SU-DHL-6 (cell line): ENCODE measurements around the gene SESN1.

Experiments used
- EZH2phosphoT487 ChIP-seq: fragments of 200-600 bp; sonication (generic), shearing (Covaris generic); conservative IDR thresholded peaks from 2 replicates; pipeline ENCODE4 v1.6.1; 2018; ENCODE audit warnings: mild to moderate bottlenecking, antibody characterized with exemption, low read length, moderate library complexity, mixed read lengths
- TF ChIP-seq, protein P1 (sequence below): fragments of 200-600 bp; sonication (generic); IDR thresholded peaks from one replicate; pipeline ENCODE4 v1.5.1; 2017; ENCODE audit warnings: antibody characterized with exemption, mild to moderate bottlenecking, low read length, moderate library complexity; ENCODE audit not compliant: insufficient read depth, poor library complexity, severe bottlenecking

- TF ChIP-seq, protein P1, sequence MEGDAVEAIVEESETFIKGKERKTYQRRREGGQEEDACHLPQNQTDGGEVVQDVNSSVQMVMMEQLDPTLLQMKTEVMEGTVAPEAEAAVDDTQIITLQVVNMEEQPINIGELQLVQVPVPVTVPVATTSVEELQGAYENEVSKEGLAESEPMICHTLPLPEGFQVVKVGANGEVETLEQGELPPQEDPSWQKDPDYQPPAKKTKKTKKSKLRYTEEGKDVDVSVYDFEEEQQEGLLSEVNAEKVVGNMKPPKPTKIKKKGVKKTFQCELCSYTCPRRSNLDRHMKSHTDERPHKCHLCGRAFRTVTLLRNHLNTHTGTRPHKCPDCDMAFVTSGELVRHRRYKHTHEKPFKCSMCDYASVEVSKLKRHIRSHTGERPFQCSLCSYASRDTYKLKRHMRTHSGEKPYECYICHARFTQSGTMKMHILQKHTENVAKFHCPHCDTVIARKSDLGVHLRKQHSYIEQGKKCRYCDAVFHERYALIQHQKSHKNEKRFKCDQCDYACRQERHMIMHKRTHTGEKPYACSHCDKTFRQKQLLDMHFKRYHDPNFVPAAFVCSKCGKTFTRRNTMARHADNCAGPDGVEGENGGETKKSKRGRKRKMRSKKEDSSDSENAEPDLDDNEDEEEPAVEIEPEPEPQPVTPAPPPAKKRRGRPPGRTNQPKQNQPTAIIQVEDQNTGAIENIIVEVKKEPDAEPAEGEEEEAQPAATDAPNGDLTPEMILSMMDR = no peak
- TF ChIP-seq EZH2phosphoT487 = no peak
These were observed 9.9 kb upstream of the SESN1 start for GRCh38 chr6:109104512-109104911.
